H1 (cell line): ENCODE results near the gene AMPD3. TPM values are rescaled to one million over a fixed set of nuclear protein-coding genes. Genes with fewer than 3 reads are reported as not detected.

Source experiments
- GABPA ChIP-seq: IDR thresholded peaks from 2 replicates; pipeline ENCODE4 v1.6.1; 2011; ENCODE audit warnings: mild to moderate bottlenecking, low read length, moderate library complexity, borderline replicate concordance; ENCODE audit not compliant: insufficient read depth
- JUND ChIP-seq: IDR thresholded peaks from 2 replicates; pipeline ENCODE4 v1.6.1; 2011; ENCODE audit warnings: mild to moderate bottlenecking, improper control_type of control experiment, low read length
- POLR2A ChIP-seq, 2 experiments: IDR thresholded peaks; 1 replicate in 1 of 2; 2 replicates in 1 of 2; pipeline ENCODE4 v1.6.1; 2011; ENCODE audit warnings: low read depth in 2 of 2, low read length in 2 of 2, mild to moderate bottlenecking in 2 of 2; ENCODE audit errors: control extremely low read depth in 1 of 2
- TAF1 ChIP-seq: IDR thresholded peaks from 2 replicates; pipeline ENCODE4 v1.6.1; 2011; ENCODE audit warnings: mild to moderate bottlenecking, low read depth, low read length
- TBP ChIP-seq: IDR thresholded peaks from 2 replicates; pipeline ENCODE4 v1.6.1; 2011; ENCODE audit warnings: low read depth, low read length, improper control_type of control experiment
- TEAD4 ChIP-seq: IDR thresholded peaks from 2 replicates; pipeline ENCODE4 v1.6.1; 2012; ENCODE audit warnings: low read depth, low read length, inconsistent platforms, mixed read lengths
- USF2 ChIP-seq: IDR thresholded peaks from 2 replicates; pipeline ENCODE4 v1.6.1; 2011; ENCODE audit warnings: low read length, improper control_type of control experiment
- polyA plus RNA-seq, 7 experiments: library from polyadenylated mRNA; depleted of rRNA in 3 of 7; stranded (reverse) in 5 of 7; unstranded in 2 of 7; fragments of >200 nt in 5 of 7; fragments of 200-250 nt in 2 of 7; gene quantifications; 1 replicate in 5 of 7; 2 replicates in 1 of 7; 4 replicates in 1 of 7; pipeline versions ENCODE4 v1.2.1 to v1.2.3, GENCODE V29; 2011 to 2013; ENCODE audit warnings: missing spikeins in 2 of 7, mixed read lengths in 2 of 7
- total RNA-seq: library from RNA; stranded (reverse); fragmentation: NEBNext Ultra II Directional; extraction: Animal tissue kit (Norgen Biotek cat#: 25700); gene quantifications from 2 replicates; pipeline ENCODE4 v1.2.1, GENCODE V29; 2021

The AMPD3 gene
- total and polyA plus RNA-seq, 2 of the 8 experiments (the other 6 are each of a cell fraction or from before 2014, with no cell fraction given) = 4.0 to 6.3 TPM

- TF ChIP-seq USF2 (no peak), TEAD4 (no peak), TAF1 (no peak), TBP (no peak), POLR2A (IDR thresholded peaks at IDR 0.05; ENCODE audit: control extremely low read depth in 1 of 2, low read depth in 2 of 2, low read length in 2 of 2) (no peak), JUND (no peak), GABPA (no peak)
Observed at GRCh38 chr11:10418950-10419310, 36.1 kb upstream of the AMPD3 start (continued).
